Nephron progenitor cell (in vitro differentiated cells): ENCODE data around the gene CACNA2D1.

Experiments used
- DNase-seq: peaks from one replicate; pipeline ENCODE4 v3.0.0; 2021
- H3K27ac Mint-ChIP-seq: 2 replicates; pipeline ENCODE4 v1.8.0; 2021; ENCODE audit warnings: mild to moderate bottlenecking, moderate library complexity, mixed read lengths
- H3K27me3 Mint-ChIP-seq: 2 replicates; pipeline ENCODE4 v1.8.0; 2021; ENCODE audit warnings: mild to moderate bottlenecking, low read depth, mixed read lengths; ENCODE audit not compliant: poor library complexity
- H3K36me3 Mint-ChIP-seq: 2 replicates; pipeline ENCODE4 v1.8.0; 2021; ENCODE audit warnings: low read depth, mixed read lengths
- H3K4me1 Mint-ChIP-seq: 2 replicates; pipeline ENCODE4 v1.8.0; 2021; ENCODE audit warnings: mixed read lengths
- H3K4me3 Mint-ChIP-seq: 2 replicates; pipeline ENCODE4 v1.8.0; 2021; ENCODE audit warnings: mild to moderate bottlenecking, moderate library complexity, mixed read lengths
- H3K9me3 Mint-ChIP-seq: 2 replicates; pipeline ENCODE4 v1.8.0; 2021; ENCODE audit warnings: mild to moderate bottlenecking, moderate library complexity, mixed read lengths
- TF ChIP-seq, protein P1 (sequence below): fragments of 200-600 bp; sonication (generic); IDR thresholded peaks from 2 replicates; pipeline ENCODE4 v1.5.0; 2021; ENCODE audit warnings: antibody characterized with exemption

The CACNA2D1 gene

DNA sequence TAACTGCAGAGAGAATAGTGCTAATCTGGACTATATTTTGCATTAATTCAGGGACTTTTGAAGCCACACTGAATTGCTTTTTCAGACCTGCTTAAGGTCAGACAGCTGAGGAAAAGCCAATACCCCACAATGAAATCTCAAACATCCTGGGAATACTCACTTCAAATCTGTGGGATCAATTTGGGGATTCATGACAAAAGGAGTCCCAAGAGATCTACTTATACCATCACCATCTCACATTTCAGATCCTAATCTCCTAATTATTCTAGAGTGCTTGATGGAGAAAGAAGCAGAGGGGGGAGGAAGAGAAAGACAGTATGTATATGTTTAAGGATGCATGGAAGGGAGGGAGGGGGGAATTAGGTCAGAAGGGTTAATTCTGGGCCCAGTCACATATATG is 202.2 kb downstream of the CACNA2D1 start:
- H3K4me3 Mint-ChIP-seq = no peak overlapping the region
- H3K9me3 Mint-ChIP-seq = no peaks in the 10 kb centered on the region
- TF ChIP-seq, protein P1, sequence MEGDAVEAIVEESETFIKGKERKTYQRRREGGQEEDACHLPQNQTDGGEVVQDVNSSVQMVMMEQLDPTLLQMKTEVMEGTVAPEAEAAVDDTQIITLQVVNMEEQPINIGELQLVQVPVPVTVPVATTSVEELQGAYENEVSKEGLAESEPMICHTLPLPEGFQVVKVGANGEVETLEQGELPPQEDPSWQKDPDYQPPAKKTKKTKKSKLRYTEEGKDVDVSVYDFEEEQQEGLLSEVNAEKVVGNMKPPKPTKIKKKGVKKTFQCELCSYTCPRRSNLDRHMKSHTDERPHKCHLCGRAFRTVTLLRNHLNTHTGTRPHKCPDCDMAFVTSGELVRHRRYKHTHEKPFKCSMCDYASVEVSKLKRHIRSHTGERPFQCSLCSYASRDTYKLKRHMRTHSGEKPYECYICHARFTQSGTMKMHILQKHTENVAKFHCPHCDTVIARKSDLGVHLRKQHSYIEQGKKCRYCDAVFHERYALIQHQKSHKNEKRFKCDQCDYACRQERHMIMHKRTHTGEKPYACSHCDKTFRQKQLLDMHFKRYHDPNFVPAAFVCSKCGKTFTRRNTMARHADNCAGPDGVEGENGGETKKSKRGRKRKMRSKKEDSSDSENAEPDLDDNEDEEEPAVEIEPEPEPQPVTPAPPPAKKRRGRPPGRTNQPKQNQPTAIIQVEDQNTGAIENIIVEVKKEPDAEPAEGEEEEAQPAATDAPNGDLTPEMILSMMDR = no peak
- no peak for DNase-seq
- no peak overlapping the region for H3K27ac Mint-ChIP-seq
- peaks cover 4% of the 10 kb centered on the region for H3K4me1 Mint-ChIP-seq
- H3K27me3 Mint-ChIP-seq = no peaks in the 10 kb centered on the region
- no peaks in the 10 kb centered on the region for H3K36me3 Mint-ChIP-seq

DNA sequence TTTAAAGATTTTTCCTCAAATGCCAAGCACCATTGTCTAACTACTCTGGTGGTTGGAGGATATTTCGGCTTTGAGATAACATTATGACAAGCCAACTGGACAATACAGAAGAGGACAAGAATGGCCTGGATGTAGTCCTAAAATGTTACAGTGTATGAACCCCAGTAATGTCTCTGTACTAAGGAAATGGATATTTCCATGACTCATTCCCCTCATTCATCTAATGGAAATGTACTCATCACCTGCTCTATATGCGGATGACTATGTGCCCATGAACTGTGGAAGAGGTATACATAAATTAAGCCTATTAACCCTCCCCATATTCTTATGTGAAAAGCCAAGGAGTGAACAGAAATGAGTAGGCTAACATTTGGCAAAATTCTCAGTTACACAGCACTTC is 207.9 kb downstream of the CACNA2D1 start:
- H3K27me3 Mint-ChIP-seq = no peaks in the 10 kb centered on the region
- no peak overlapping the region for H3K4me3 Mint-ChIP-seq
- no peaks in the 10 kb centered on the region for H3K9me3 Mint-ChIP-seq
- no peaks in the 10 kb centered on the region for H3K36me3 Mint-ChIP-seq
- DNase-seq = no peak
- peaks cover 21% of the 10 kb centered on the region for H3K4me1 Mint-ChIP-seq
- no peak overlapping the region for H3K27ac Mint-ChIP-seq
- TF ChIP-seq, protein P1 = no peak

DNA sequence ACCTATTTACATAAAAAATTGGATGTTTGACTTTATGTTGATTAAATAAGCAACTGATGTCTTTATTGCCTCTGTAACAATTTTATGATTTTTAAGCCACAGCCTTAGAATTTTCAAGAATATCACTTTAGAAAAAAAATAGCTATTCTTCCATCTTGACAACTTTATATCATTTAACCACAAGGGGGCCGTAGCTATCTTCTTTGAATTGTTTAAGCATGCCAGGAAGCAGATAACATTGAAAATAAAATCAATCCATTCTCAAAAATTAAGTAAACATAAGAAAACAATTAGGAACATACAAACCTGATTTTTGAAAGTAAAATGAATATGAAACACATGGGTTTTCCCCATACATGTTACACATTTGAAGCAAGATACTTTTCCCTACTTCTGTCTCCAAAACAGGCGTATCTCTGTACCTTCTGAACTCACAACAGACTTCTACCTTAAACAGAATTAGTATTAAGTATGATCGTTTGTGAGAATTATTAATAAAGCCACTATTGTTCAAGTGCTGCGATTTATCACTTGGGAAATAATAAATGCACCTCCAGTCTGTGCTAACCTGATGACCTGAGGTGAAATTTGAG is 209.0 kb downstream of the CACNA2D1 start:
- no peak for DNase-seq
- Mint-ChIP-seq H3K27ac (no peak overlapping the region), H3K4me1 (peaks cover 21% of the 10 kb centered on the region), H3K36me3 (no peaks in the 10 kb centered on the region), H3K9me3 (no peaks in the 10 kb centered on the region), H3K27me3 (no peaks in the 10 kb centered on the region), H3K4me3 (no peak overlapping the region)
- TF ChIP-seq, protein P1 = peak; percentile 68

DNA sequence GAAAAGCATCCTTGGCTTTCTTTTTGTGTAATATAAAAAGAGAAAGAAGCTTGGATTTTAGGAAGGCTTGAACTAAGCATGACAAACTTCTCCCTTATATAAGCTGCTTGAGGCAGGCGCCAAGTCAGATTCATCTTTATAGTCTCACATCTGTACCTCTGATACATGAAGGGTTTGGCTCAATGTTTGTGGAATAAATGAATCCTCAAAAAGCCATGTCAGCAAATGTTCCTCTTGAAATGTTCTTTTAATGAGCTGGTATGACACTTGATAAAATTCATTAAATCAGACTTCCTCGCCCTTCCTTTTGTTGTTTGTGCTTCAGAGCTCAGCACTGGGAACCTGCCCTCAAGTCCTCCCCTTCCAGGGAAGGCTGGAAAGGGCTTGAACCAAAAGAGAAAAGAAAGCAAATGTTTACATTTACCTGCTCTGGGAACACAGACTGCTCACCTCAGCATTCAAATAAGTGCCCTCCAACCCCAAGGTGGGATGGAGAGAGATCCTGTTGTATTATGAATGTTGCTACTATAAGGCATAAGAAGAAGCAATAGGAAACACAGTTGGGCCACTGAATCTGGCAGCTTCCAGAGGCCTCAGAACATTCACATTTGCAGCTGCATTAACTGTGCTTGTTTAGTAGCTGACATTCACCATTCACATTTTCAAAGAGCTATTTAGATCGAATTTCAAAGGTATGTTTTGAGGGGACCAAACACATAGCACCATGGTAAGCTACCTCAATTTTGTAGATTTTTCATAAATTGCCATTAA is 212.6 kb downstream of the CACNA2D1 start:
- H3K4me1 Mint-ChIP-seq = peaks cover 29% of the 10 kb centered on the region

DNA sequence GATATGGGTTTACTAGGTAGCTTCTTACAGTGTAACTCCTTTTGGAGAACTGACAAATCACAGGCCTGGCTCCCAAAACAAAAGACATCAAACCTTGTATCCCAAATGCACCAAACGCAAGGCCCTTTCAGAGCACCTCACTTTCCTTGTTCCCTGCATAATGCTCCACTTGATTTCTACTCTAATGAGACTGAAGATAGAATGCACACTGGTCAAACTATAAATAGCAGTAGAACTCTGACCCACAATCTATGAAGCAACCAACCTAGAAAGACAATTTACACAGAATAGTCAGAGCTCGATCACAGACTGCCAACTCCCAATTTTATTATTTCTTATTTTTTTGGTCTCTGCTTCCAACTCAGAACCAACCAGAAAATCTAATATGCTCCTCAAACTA is 214.4 kb downstream of the CACNA2D1 start:
- Mint-ChIP-seq H3K4me1 (peaks cover 28% of the 10 kb centered on the region), H3K27me3 (no peaks in the 10 kb centered on the region), H3K9me3 (no peaks in the 10 kb centered on the region), H3K36me3 (no peaks in the 10 kb centered on the region), H3K27ac (no peak overlapping the region), H3K4me3 (no peak overlapping the region)
- DNase-seq = no peak
- TF ChIP-seq, protein P1 = no peak

More for the DNA sequence above, 212.6 kb downstream of the CACNA2D1 start:
- Mint-ChIP-seq H3K36me3 (no peaks in the 10 kb centered on the region), H3K4me3 (no peak overlapping the region), H3K27ac (peak overlapping the region; percentile 88), H3K27me3 (no peaks in the 10 kb centered on the region), H3K9me3 (no peaks in the 10 kb centered on the region)
- TF ChIP-seq, protein P1 = no peak
- no peak for DNase-seq

DNA sequence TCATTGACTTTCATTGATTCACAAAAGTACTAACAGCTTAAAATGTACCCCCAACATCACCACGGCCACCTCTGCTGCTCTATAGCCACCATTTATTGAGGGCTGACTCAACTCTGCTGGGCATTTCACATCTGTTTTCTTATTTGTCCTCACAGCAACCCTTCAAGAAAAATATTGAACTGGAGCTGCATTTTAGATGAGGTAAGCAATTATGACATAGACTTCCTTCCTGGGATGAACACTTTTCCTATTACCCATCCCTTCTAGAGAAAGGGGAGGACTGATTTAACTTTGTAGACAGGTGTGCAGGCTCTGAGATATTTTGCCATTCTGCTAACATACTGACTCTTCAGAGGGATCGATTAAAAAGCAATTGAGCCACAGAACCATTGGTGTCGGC is 217.4 kb downstream of the CACNA2D1 start:
- DNase-seq = no peak
- Mint-ChIP-seq H3K27ac (no peak overlapping the region), H3K4me1 (peaks cover 29% of the 10 kb centered on the region), H3K9me3 (no peaks in the 10 kb centered on the region), H3K4me3 (no peak overlapping the region), H3K27me3 (no peaks in the 10 kb centered on the region), H3K36me3 (no peaks in the 10 kb centered on the region)
- TF ChIP-seq, protein P1 = no peak
